Measurements from ENCODE around the gene FAM200B.
"Not testable (repeated sequence)": the region's sequence is repeated elsewhere in the genome, so short reads cannot be mapped to it uniquely, and the experiment has no call there.

FAM200B gene

GRCh38 chr4:15696866-15697265, 15.2 kb downstream of the FAM200B start:
- no peak for DNase-seq (ENCODE audit: low spot score)

GRCh38 chr4:15702941-15703403, 21.3 kb downstream of the FAM200B start, which contains the start of gene BST1:
Gene BST1, plus strand, starts transcription at chr4:15703065. Its CDS starts 80 bp downstream, at chr4:15703145.
- peak; percentile 59 for DNase-seq (ENCODE audit: low spot score)

- no peak for DNase-seq (ENCODE audit: low spot score)
Observed at GRCh38 chr4:15703439-15703838, 21.8 kb downstream of the FAM200B start.

- no peak for DNase-seq (ENCODE audit: low spot score)
Observed at GRCh38 chr4:15704129-15704528, 22.5 kb downstream of the FAM200B start.

GRCh38 chr4:15706646-15707362, 25.2 kb downstream of the FAM200B start:
- DNase-seq (ENCODE audit: low spot score): no peak

GRCh38 chr4:15707363-15707715, 25.7 kb downstream of the FAM200B start:
- DNase-seq (ENCODE audit: low spot score): no peak

- no peak for DNase-seq (ENCODE audit: low spot score)
Observed at GRCh38 chr4:15711762-15712161, 30.1 kb downstream of the FAM200B start.

GRCh38 chr4:15712214-15712613, 30.6 kb downstream of the FAM200B start:
- DNase-seq (ENCODE audit: low spot score): no peak

GRCh38 chr4:15714141-15714540, 32.5 kb downstream of the FAM200B start:
- no peak for DNase-seq (ENCODE audit: low spot score)

- DNase-seq (ENCODE audit: low spot score): peak; percentile 56
Observed at GRCh38 chr4:15714646-15715435, 33.2 kb downstream of the FAM200B start.

GRCh38 chr4:15716115-15716514, 34.5 kb downstream of the FAM200B start:
- no peak for DNase-seq (ENCODE audit: low spot score)

- DNase-seq (ENCODE audit: low spot score): peak; percentile 38
Observed at GRCh38 chr4:15717086-15717485, 35.5 kb downstream of the FAM200B start.

GRCh38 chr4:15717657-15718416, 36.2 kb downstream of the FAM200B start:
- DNase-seq (ENCODE audit: low spot score): no peak

- no peak for DNase-seq (ENCODE audit: low spot score)
Observed at GRCh38 chr4:15718465-15718864, 36.8 kb downstream of the FAM200B start.

GRCh38 chr4:15718959-15719358, 37.3 kb downstream of the FAM200B start:
- DNase-seq (ENCODE audit: low spot score): no peak

- no peak for DNase-seq (ENCODE audit: low spot score)
Observed at GRCh38 chr4:15719506-15719905, 37.9 kb downstream of the FAM200B start.

GRCh38 chr4:15720851-15721250, 39.2 kb downstream of the FAM200B start:
- no peak for DNase-seq (ENCODE audit: low spot score)

- no peak for DNase-seq (ENCODE audit: low spot score)
Observed at GRCh38 chr4:15725608-15726007, 44.0 kb downstream of the FAM200B start.

- DNase-seq (ENCODE audit: low spot score): peak; percentile 47
Observed at GRCh38 chr4:15729910-15730533, 48.4 kb downstream of the FAM200B start.

GRCh38 chr4:15733061-15733460, 51.4 kb downstream of the FAM200B start:
- not testable (repeated sequence) for DNase-seq (ENCODE audit: low spot score)

GRCh38 chr4:15735536-15735935, 53.9 kb downstream of the FAM200B start:
- no peak for DNase-seq (ENCODE audit: low spot score)

GRCh38 chr4:15736514-15737050, 55.0 kb downstream of the FAM200B start:
- DNase-seq (ENCODE audit: low spot score): no peak

Measured in hepatic stellate cell (primary cell).